Stomach (tissue), 9 donors: ENCODE measurements around the gene DVL3. TPM values are rescaled to one million over a fixed set of nuclear protein-coding genes. Genes with fewer than 3 reads are reported as not detected.

ENCODE experiments used
- DNase-seq, 2 donors: peaks; one replicate each; pipeline versions ENCODE4 v3.0.0 to v3.0.0-alpha.2; 2013 to 2019
- H3K27ac ChIP-seq, 5 donors: fragments of 200-600 bp in 4 of 5; sonication (generic) in 4 of 5; one replicate each; pipeline ENCODE4 v1.5.1; 2013 to 2019; ENCODE audit warnings: mild to moderate bottlenecking in 1 of 5, moderate library complexity in 1 of 5
- H3K27me3 ChIP-seq, 3 donors: fragments of 200-600 bp; sonication (generic); one replicate each; pipeline ENCODE4 v1.5.1; 2017 to 2019; ENCODE audit warnings: mixed run types in 1 of 3
- H3K36me3 ChIP-seq, 4 donors: fragments of 200-600 bp; sonication (generic); 1 replicate in 3 of 4; 2 replicates in 1 of 4; pipeline ENCODE4 v1.5.1; 2016 to 2019
- H3K4me1 ChIP-seq, 4 donors: fragments of 200-600 bp; sonication (generic); one replicate each; pipeline ENCODE4 v1.5.1; 2016 to 2019
- H3K4me3 ChIP-seq, 4 donors: fragments of 200-600 bp; sonication (generic) in 3 of 4; one replicate each; pipeline ENCODE4 v1.5.1; 2016 to 2019; ENCODE audit warnings: mild to moderate bottlenecking in 1 of 4
- H3K9me3 ChIP-seq, 4 donors: fragments of 200-600 bp; sonication (generic); one replicate each; pipeline ENCODE4 v1.5.1; 2016 to 2019
- EP300 ChIP-seq: sonication (generic); formaldehyde crosslinking; IDR thresholded peaks from one replicate; pipeline ENCODE4 v1.6.1; 2017; ENCODE audit warnings: antibody characterized with exemption
- POLR2A ChIP-seq, 4 donors: fragments of 450-650 bp; IDR thresholded peaks; one replicate each; pipeline ENCODE4 v1.6.1; 2016; ENCODE audit warnings: antibody characterized with exemption in 4 of 4, control low read depth in 2 of 4, mild to moderate bottlenecking in 1 of 4, moderate library complexity in 1 of 4
- POLR2AphosphoS5 ChIP-seq, 3 donors: sonication (generic); formaldehyde crosslinking; IDR thresholded peaks; one replicate each; pipeline ENCODE4 v1.6.1; 2016; ENCODE audit warnings: antibody characterized with exemption in 3 of 3
- WGBS, 5 donors: extraction: QIAGEN DNeasy Blood & Tissue Kit in 3 of 5; methylation state at CpG; one replicate each; pipeline versions ENCODE4 v1.1.5 to v1.1.7; 2013 to 2018; 5-methylcytosine and 5-hydroxymethylcytosine counted together
- intact Hi-C: fragments of 100-400 bp; cut with DNase I; formaldehyde crosslinking; loops from one replicate; pipeline ENCODE4 v1.15.1; 2023; ENCODE audit warnings: low total_unique reads
- polyA plus RNA-seq, 3 donors: library from polyadenylated mRNA; stranded (reverse); fragments of 200-250 nt; gene quantifications; one replicate each; pipeline ENCODE4 v1.2.3, GENCODE V29; 2013
- total RNA-seq, 5 donors: library from RNA; depleted of rRNA; stranded (reverse); fragments of >200 nt; gene quantifications; one replicate each; pipeline versions ENCODE4 v1.1.0 to v1.2.3, GENCODE V29; 2014 to 2016
- TF ChIP-seq, protein P1 (sequence below), 7 experiments: fragments of 450-650 bp in 4 of 7; fragments of 200-600 bp in 3 of 7; sonication (generic) in 3 of 7; IDR thresholded peaks; one replicate each; pipeline ENCODE4 v1.5.1; 2016 to 2019; ENCODE audit warnings: antibody characterized with exemption in 7 of 7, control low read depth in 2 of 7, mild to moderate bottlenecking in 1 of 7
- donor health status: healthy with polysubstance abuse.
- donor health status: Bipolar disorder and iron deficiency.
- donor health status: healthy.

Gene DVL3
- total and polyA plus RNA-seq, 8 donors = 21.2 to 107 (median 40.2) TPM

- no peak overlapping the region for H3K27ac ChIP-seq
- intact Hi-C loops = no loop called here
- H3K9me3 ChIP-seq = no peaks in the 10 kb centered on the region
- no peak overlapping the region for H3K4me3 ChIP-seq
- no peak for DNase-seq
- TF ChIP-seq POLR2A (IDR thresholded peaks at IDR 0.05) (no peak), POLR2AphosphoS5 (IDR thresholded peaks at IDR 0.05) (no peak), EP300 (no peak)
- TF ChIP-seq, protein P1, sequence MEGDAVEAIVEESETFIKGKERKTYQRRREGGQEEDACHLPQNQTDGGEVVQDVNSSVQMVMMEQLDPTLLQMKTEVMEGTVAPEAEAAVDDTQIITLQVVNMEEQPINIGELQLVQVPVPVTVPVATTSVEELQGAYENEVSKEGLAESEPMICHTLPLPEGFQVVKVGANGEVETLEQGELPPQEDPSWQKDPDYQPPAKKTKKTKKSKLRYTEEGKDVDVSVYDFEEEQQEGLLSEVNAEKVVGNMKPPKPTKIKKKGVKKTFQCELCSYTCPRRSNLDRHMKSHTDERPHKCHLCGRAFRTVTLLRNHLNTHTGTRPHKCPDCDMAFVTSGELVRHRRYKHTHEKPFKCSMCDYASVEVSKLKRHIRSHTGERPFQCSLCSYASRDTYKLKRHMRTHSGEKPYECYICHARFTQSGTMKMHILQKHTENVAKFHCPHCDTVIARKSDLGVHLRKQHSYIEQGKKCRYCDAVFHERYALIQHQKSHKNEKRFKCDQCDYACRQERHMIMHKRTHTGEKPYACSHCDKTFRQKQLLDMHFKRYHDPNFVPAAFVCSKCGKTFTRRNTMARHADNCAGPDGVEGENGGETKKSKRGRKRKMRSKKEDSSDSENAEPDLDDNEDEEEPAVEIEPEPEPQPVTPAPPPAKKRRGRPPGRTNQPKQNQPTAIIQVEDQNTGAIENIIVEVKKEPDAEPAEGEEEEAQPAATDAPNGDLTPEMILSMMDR (IDR thresholded peaks at IDR 0.05) = no peak
- H3K27me3 ChIP-seq = peaks cover 0 to 18% (median 4%) of the 10 kb centered on the region in 3 donors
- no peaks in the 10 kb centered on the region for H3K4me1 ChIP-seq
- H3K36me3 ChIP-seq = no peaks in the 10 kb centered on the region
- 57 to 66% (median 60%) methylated on average over 11 of the region's 11 CpGs for WGBS, 5 donors
Measured at GRCh38 chr3:184209146-184209923, 54.2 kb downstream of the DVL3 start.

GRCh38 chr3:184211297-184211696 is 56.1 kb downstream of the DVL3 start:
- Histone ChIP-seq H3K36me3 (no peaks in the 10 kb centered on the region), H3K4me3 (no peak overlapping the region), H3K27me3 (peaks cover 0 to 14% (median 4%) of the 10 kb centered on the region in 3 donors), H3K9me3 (no peaks in the 10 kb centered on the region), H3K27ac (no peak overlapping the region), H3K4me1 (no peaks in the 10 kb centered on the region)
- TF ChIP-seq EP300 (no peak), POLR2AphosphoS5 (IDR thresholded peaks at IDR 0.05) (no peak)
- TF ChIP-seq, protein P1 (IDR thresholded peaks at IDR 0.05) = no peak
- intact Hi-C loops = no loop called here
- no peak for DNase-seq
- 63 to 76% (median 71%) methylated on average over 5 of the region's 5 CpGs for WGBS, 5 donors

- Histone ChIP-seq H3K36me3 (no peaks in the 10 kb centered on the region), H3K4me3 (no peak overlapping the region), H3K4me1 (no peaks in the 10 kb centered on the region), H3K27ac (no peak overlapping the region), H3K9me3 (no peaks in the 10 kb centered on the region), H3K27me3 (peaks cover 0 to 12% (median 1%) of the 10 kb centered on the region in 3 donors)
- DNase-seq = no peak
- intact Hi-C loops = no loop called here
- WGBS, 5 donors = 59 to 73% (median 70%) methylated on average over 5 of the region's 5 CpGs
- no peak for TF ChIP-seq POLR2A (IDR thresholded peaks at IDR 0.05)
- TF ChIP-seq EP300 = no peak
- TF ChIP-seq POLR2AphosphoS5 (IDR thresholded peaks at IDR 0.05) = no peak
Measured at GRCh38 chr3:184211718-184212117, 56.5 kb downstream of the DVL3 start.

DNA sequence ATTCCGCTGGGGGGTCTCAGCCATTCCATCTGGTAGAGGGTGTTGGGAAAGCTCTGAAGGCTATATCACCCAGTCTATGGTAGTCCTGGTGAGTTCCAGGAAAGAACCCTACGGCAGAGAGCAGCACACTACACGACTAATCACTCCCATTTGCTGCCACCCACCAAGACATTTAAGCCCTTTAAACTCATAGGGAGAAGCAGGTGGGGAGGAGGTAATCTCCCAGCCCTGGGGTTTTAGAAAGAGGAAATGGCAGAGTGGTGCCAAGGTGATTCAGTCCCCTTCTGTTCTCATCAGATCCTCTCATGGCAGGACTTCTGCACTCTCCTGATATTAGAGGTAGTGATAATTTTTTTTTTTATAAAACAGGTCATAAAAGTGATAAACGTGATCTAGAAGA is 63.6 kb downstream of the DVL3 start:
- 51 to 68% (median 61%) methylated on average over 4 of the region's 4 CpGs for WGBS, 5 donors
- Histone ChIP-seq H3K9me3 (no peaks in the 10 kb centered on the region), H3K4me1 (no peaks in the 10 kb centered on the region), H3K4me3 (no peak overlapping the region), H3K36me3 (no peaks in the 10 kb centered on the region), H3K27ac (no peak overlapping the region), H3K27me3 (peaks cover 0 to 41% (median 0%) of the 10 kb centered on the region in 3 donors)
- no peak for DNase-seq
- TF ChIP-seq POLR2AphosphoS5 (IDR thresholded peaks at IDR 0.05) = no peak
- TF ChIP-seq, protein P1 (IDR thresholded peaks at IDR 0.05) = no peak
- TF ChIP-seq POLR2A (IDR thresholded peaks at IDR 0.05) = no peak
- TF ChIP-seq EP300 = no peak
- intact Hi-C loops = no loop called here

DNA sequence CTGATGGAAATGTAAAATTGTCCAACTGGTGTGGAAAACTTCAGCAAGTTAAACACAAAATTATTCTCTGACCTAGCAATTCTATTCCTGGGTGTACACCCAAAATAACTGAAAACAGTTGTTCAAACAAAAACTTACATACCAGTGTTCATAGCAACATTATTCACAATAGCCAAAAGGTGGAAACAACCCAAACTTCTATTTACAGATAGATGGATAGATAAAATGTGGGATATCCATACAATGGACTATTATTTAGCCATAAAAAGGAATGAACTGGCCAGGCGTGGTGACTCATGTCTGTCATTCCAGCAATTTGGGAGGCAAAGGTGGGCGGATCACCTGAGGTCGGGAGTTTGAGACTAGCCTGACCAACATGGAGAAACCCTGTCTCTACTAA is 67.3 kb downstream of the DVL3 start:
- Histone ChIP-seq H3K27ac (no peak overlapping the region), H3K9me3 (no peaks in the 10 kb centered on the region), H3K4me3 (no peak overlapping the region), H3K36me3 (no peaks in the 10 kb centered on the region), H3K27me3 (peaks cover 0 to 54% (median 3%) of the 10 kb centered on the region in 3 donors), H3K4me1 (no peaks in the 10 kb centered on the region)
- TF ChIP-seq POLR2A (IDR thresholded peaks at IDR 0.05) (no peak), POLR2AphosphoS5 (IDR thresholded peaks at IDR 0.05) (no peak), EP300 (no peak)
- TF ChIP-seq, protein P1 (IDR thresholded peaks at IDR 0.05) = no peak
- intact Hi-C loops = no loop called here
- no peak for DNase-seq
- 47 to 66% (median 60%) methylated on average over 3 of the region's 3 CpGs for WGBS, 5 donors
